HepG2 (cell line): ENCODE results near the gene TUBG1. TPM values are rescaled to one million over a fixed set of nuclear protein-coding genes. Genes with fewer than 3 reads are reported as not detected.
A peak's percentile ranks its signal among the peaks of the same experiment; 100 is the strongest.

Experiments used
- ATF7-NPFF ChIP-seq: sonication (generic); formaldehyde crosslinking; IDR thresholded peaks from 2 replicates; pipeline ENCODE4 v1.8.1; 2023; ENCODE audit warnings: mild to moderate bottlenecking, low read depth, missing genetic modification reagents, moderate library complexity
- FOXP1 ChIP-seq, 2 experiments: fragments of 450-650 bp in 1 of 2; IDR thresholded peaks; 2 replicates each; pipeline ENCODE4 v1.6.1; 2017 to 2018; ENCODE audit warnings: antibody characterized with exemption in 1 of 2
- JUND ChIP-seq: sonication (generic); formaldehyde crosslinking; IDR thresholded peaks from 2 replicates; pipeline ENCODE4 v1.8.0; 2022; ENCODE audit warnings: mild to moderate bottlenecking, missing genetic modification reagents
- KLF12 ChIP-seq: sonication (generic); formaldehyde crosslinking; IDR thresholded peaks from 2 replicates; pipeline ENCODE4 v1.4.0; 2020; ENCODE audit warnings: missing genetic modification reagents, borderline replicate concordance
- NCOA1 ChIP-seq: sonication (generic); formaldehyde crosslinking; IDR thresholded peaks from 2 replicates; pipeline ENCODE4 v1.9.0; 2021; ENCODE audit warnings: missing genetic modification reagents
- PCBP1 ChIP-seq: fragments of 200-400 bp; formaldehyde crosslinking; IDR thresholded peaks from 2 replicates; pipeline ENCODE4 v1.6.1; 2017; ENCODE audit warnings: mild to moderate bottlenecking, low read depth, low read length, borderline replicate concordance
- POLR2A ChIP-seq, 2 experiments: IDR thresholded peaks; 2 replicates each; pipeline ENCODE4 v1.6.1; 2011; ENCODE audit warnings: low read depth in 2 of 2, low read length in 2 of 2, mild to moderate bottlenecking in 1 of 2, moderate library complexity in 1 of 2; ENCODE audit not compliant: insufficient read depth in 1 of 2
- RNF2 ChIP-seq: fragments of 450-650 bp; conservative IDR thresholded peaks from 2 replicates; pipeline ENCODE4 v1.6.1; 2016; ENCODE audit warnings: low read depth
- SIX1 ChIP-seq: sonication (generic); formaldehyde crosslinking; IDR thresholded peaks from 2 replicates; pipeline ENCODE4 v1.4.0; 2020; ENCODE audit warnings: missing genetic modification reagents, borderline replicate concordance
- YEATS2 ChIP-seq: sonication (generic); formaldehyde crosslinking; IDR thresholded peaks from 2 replicates; pipeline ENCODE4 v1.4.0; 2020; ENCODE audit warnings: missing genetic modification reagents, borderline replicate concordance
- ZBTB8A ChIP-seq: sonication (generic); formaldehyde crosslinking; IDR thresholded peaks from 2 replicates; pipeline ENCODE4 v1.4.0; 2020; ENCODE audit warnings: mild to moderate bottlenecking, low read depth, missing genetic modification reagents, borderline replicate concordance
- ZNF326 ChIP-seq: sonication (generic); formaldehyde crosslinking; IDR thresholded peaks from 2 replicates; pipeline ENCODE4 v1.4.0; 2020; ENCODE audit warnings: missing genetic modification reagents, borderline replicate concordance
- ZNF850 ChIP-seq: sonication (generic); formaldehyde crosslinking; conservative IDR thresholded peaks from 2 replicates; pipeline ENCODE4 v1.9.0; 2021; ENCODE audit warnings: mild to moderate bottlenecking, missing genetic modification reagents
- ZSCAN29 ChIP-seq: sonication (generic); formaldehyde crosslinking; conservative IDR thresholded peaks from 2 replicates; pipeline ENCODE4 v1.4.0; 2020; ENCODE audit warnings: mild to moderate bottlenecking, missing genetic modification reagents
- ZSCAN30 ChIP-seq: sonication (generic); formaldehyde crosslinking; IDR thresholded peaks from 2 replicates; pipeline ENCODE4 v1.5.0; 2020; ENCODE audit warnings: mild to moderate bottlenecking, missing genetic modification reagents
- polyA plus RNA-seq, 8 experiments: library from polyadenylated mRNA; depleted of rRNA in 3 of 8; stranded (reverse) in 7 of 8; unstranded in 1 of 8; fragments of >200 nt; fragmentation: Illumina TruSeq in 4 of 8; extraction: Trizol in 4 of 8; gene quantifications; 2 replicates each; pipeline versions ENCODE4 v1.2.1 to v1.2.3, GENCODE V29; 2011 to 2016; ENCODE audit warnings: low read depth in 4 of 8, missing spikeins in 1 of 8, mixed read lengths in 1 of 8; ENCODE audit not compliant: insufficient read depth in 1 of 8
- total RNA-seq, 5 experiments: library from RNA; depleted of rRNA; stranded (reverse); fragments of >200 nt; fragmentation: Illumina TruSeq; extraction: Trizol; gene quantifications; 2 replicates each; pipeline ENCODE4 v1.2.3, GENCODE V29; 2016; ENCODE audit warnings: low read depth in 1 of 5
- TF ChIP-seq, protein P1 (sequence below): sonication (generic); formaldehyde crosslinking; IDR thresholded peaks from 2 replicates; pipeline ENCODE4 v1.5.0; 2020; ENCODE audit warnings: missing genetic modification reagents
- TF ChIP-seq, protein P2 (sequence below): sonication (generic); formaldehyde crosslinking; IDR thresholded peaks from 2 replicates; pipeline ENCODE4 v1.5.0; 2020; ENCODE audit warnings: missing genetic modification reagents
- TF ChIP-seq, protein P3 (sequence below): sonication (generic); formaldehyde crosslinking; IDR thresholded peaks from 2 replicates; pipeline ENCODE4 v1.4.0; 2020; ENCODE audit warnings: mild to moderate bottlenecking, missing genetic modification reagents
- TF ChIP-seq, protein P4 (sequence below): sonication (generic); formaldehyde crosslinking; IDR thresholded peaks from 2 replicates; pipeline ENCODE4 v1.4.0; 2020; ENCODE audit warnings: missing genetic modification reagents
- TF ChIP-seq, protein P5 (sequence below): sonication (generic); formaldehyde crosslinking; IDR thresholded peaks from 2 replicates; pipeline ENCODE4 v1.4.0; 2020; ENCODE audit warnings: mild to moderate bottlenecking, missing genetic modification reagents

The TUBG1 gene
- total and polyA plus RNA-seq, 2 of the 13 experiments (the other 11 are each of a cell fraction or from before 2014, with no cell fraction given): 74.1 to 137 TPM

DNA sequence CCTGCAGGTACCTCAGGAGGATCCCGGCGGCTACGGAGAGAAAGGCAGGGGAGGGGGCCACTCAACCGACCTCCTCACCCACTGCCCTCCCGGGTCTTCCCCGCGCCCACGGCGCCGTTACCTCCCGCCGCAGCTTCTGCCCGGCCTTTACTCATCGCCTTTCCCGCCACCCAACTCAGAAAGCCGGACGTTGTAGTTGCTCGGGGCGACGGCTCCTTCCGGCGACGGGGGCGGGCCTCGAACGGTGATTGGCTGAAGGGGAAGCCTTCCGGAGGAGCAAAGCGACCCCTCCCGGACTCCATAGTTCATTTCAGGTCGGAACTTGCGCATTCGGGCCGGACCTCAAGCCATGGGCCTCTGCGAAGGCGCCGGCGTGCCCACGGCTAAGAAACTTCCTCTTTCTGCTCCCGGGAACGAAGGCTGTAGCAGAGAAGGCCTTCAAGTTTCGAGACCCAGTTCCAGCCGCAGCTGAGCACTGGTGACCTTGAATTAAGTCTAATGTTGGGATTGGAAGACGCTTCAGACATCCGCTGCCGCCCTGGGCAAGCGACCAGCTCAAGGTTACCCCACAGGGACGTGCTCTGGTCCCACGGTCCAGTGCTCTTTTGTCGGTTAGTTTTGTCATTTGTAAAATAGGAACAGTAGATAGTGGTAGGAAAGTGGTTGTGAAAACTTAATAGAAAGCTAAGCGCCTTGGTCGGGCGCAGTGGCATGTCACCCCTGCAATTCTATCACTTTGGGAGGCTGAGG, 31.8 kb upstream of the TUBG1 start, which contains the start of gene PSMC3IP (continued):
- TF ChIP-seq, protein P1, sequence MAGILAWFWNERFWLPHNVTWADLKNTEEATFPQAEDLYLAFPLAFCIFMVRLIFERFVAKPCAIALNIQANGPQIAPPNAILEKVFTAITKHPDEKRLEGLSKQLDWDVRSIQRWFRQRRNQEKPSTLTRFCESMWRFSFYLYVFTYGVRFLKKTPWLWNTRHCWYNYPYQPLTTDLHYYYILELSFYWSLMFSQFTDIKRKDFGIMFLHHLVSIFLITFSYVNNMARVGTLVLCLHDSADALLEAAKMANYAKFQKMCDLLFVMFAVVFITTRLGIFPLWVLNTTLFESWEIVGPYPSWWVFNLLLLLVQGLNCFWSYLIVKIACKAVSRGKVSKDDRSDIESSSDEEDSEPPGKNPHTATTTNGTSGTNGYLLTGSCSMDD (CRISPR knock-in tag): no peak
- TF ChIP-seq RNF2 (peak; percentile 75), KLF12 (CRISPR knock-in tag) (peak; percentile 21; the same call in 1 of the 2 replicates), ZNF326 (CRISPR knock-in tag) (peak; percentile 66; the same call in 1 of the 2 replicates), ZSCAN29 (CRISPR knock-in tag) (peak; percentile 28; the same call in 1 of the 2 replicates), ZNF850 (CRISPR knock-in tag) (no peak), YEATS2 (CRISPR knock-in tag) (peak; percentile 94), ATF7-NPFF (CRISPR knock-in tag) (peak; percentile 72), POLR2A (IDR thresholded peaks at IDR 0.05; ENCODE audit: insufficient read depth in 1 of 2, low read depth in 2 of 2, low read length in 2 of 2) (peak; percentile 90 to 94), FOXP1 (IDR thresholded peaks at IDR 0.05) (no peak), FOXP1 (CRISPR knock-in tag; IDR thresholded peaks at IDR 0.05) (no peak), NCOA1 (CRISPR knock-in tag) (no peak; the same call in 1 of the 2 replicates), ZBTB8A (no peak), ZSCAN30 (CRISPR knock-in tag) (peak; percentile 65; the same call in 1 of the 2 replicates), PCBP1 (no peak), JUND (CRISPR knock-in tag) (0 out of 2 replicates have a peak, but pooled peaks have one; percentile 7), SIX1 (CRISPR knock-in tag) (0 out of 2 replicates have a peak, but pooled peaks have one; percentile 31)
- TF ChIP-seq, protein P2, sequence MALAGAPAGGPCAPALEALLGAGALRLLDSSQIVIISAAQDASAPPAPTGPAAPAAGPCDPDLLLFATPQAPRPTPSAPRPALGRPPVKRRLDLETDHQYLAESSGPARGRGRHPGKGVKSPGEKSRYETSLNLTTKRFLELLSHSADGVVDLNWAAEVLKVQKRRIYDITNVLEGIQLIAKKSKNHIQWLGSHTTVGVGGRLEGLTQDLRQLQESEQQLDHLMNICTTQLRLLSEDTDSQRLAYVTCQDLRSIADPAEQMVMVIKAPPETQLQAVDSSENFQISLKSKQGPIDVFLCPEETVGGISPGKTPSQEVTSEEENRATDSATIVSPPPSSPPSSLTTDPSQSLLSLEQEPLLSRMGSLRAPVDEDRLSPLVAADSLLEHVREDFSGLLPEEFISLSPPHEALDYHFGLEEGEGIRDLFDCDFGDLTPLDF (CRISPR knock-in tag): peak; percentile 98
- TF ChIP-seq, protein P3, sequence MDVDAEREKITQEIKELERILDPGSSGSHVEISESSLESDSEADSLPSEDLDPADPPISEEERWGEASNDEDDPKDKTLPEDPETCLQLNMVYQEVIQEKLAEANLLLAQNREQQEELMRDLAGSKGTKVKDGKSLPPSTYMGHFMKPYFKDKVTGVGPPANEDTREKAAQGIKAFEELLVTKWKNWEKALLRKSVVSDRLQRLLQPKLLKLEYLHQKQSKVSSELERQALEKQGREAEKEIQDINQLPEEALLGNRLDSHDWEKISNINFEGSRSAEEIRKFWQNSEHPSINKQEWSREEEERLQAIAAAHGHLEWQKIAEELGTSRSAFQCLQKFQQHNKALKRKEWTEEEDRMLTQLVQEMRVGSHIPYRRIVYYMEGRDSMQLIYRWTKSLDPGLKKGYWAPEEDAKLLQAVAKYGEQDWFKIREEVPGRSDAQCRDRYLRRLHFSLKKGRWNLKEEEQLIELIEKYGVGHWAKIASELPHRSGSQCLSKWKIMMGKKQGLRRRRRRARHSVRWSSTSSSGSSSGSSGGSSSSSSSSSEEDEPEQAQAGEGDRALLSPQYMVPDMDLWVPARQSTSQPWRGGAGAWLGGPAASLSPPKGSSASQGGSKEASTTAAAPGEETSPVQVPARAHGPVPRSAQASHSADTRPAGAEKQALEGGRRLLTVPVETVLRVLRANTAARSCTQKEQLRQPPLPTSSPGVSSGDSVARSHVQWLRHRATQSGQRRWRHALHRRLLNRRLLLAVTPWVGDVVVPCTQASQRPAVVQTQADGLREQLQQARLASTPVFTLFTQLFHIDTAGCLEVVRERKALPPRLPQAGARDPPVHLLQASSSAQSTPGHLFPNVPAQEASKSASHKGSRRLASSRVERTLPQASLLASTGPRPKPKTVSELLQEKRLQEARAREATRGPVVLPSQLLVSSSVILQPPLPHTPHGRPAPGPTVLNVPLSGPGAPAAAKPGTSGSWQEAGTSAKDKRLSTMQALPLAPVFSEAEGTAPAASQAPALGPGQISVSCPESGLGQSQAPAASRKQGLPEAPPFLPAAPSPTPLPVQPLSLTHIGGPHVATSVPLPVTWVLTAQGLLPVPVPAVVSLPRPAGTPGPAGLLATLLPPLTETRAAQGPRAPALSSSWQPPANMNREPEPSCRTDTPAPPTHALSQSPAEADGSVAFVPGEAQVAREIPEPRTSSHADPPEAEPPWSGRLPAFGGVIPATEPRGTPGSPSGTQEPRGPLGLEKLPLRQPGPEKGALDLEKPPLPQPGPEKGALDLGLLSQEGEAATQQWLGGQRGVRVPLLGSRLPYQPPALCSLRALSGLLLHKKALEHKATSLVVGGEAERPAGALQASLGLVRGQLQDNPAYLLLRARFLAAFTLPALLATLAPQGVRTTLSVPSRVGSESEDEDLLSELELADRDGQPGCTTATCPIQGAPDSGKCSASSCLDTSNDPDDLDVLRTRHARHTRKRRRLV: peak; percentile 79
- TF ChIP-seq, protein P4, sequence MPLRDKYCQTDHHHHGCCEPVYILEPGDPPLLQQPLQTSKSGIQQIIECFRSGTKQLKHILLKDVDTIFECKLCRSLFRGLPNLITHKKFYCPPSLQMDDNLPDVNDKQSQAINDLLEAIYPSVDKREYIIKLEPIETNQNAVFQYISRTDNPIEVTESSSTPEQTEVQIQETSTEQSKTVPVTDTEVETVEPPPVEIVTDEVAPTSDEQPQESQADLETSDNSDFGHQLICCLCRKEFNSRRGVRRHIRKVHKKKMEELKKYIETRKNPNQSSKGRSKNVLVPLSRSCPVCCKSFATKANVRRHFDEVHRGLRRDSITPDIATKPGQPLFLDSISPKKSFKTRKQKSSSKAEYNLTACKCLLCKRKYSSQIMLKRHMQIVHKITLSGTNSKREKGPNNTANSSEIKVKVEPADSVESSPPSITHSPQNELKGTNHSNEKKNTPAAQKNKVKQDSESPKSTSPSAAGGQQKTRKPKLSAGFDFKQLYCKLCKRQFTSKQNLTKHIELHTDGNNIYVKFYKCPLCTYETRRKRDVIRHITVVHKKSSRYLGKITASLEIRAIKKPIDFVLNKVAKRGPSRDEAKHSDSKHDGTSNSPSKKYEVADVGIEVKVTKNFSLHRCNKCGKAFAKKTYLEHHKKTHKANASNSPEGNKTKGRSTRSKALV (CRISPR knock-in tag): peak; percentile 43
- TF ChIP-seq, protein P5, sequence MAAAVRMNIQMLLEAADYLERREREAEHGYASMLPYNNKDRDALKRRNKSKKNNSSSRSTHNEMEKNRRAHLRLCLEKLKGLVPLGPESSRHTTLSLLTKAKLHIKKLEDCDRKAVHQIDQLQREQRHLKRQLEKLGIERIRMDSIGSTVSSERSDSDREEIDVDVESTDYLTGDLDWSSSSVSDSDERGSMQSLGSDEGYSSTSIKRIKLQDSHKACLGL (CRISPR knock-in tag): peak; percentile 73; the same call in 1 of the 2 replicates
